ENCODE measurements around the gene SETBP1.

SETBP1 gene

GRCh38 chr18:45100321-45101105 is 419.8 kb downstream of the SETBP1 start:
- no peak for DNase-seq

DNA sequence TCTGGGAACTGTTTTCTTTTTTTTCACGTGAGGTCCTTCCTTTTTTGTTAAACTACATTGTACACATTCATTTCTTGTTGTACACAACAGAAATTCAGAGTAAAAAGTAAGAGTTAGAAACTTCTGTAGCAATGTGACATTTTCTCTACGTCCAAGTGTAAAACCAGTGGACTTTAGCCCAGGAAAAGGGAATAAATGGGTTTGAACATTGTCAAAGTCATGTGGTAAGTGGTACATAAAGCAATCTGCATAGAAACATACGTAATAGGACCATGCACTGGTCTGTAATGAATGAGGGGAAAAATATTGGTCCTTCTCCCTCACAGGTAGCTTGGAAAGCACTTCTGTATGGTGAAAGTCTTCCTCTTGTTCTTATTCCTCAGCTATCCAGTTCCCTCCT is 421.4 kb downstream of the SETBP1 start:
- no peak for DNase-seq

GRCh38 chr18:45102863-45103262 is 422.2 kb downstream of the SETBP1 start:
- no peak for DNase-seq

DNA sequence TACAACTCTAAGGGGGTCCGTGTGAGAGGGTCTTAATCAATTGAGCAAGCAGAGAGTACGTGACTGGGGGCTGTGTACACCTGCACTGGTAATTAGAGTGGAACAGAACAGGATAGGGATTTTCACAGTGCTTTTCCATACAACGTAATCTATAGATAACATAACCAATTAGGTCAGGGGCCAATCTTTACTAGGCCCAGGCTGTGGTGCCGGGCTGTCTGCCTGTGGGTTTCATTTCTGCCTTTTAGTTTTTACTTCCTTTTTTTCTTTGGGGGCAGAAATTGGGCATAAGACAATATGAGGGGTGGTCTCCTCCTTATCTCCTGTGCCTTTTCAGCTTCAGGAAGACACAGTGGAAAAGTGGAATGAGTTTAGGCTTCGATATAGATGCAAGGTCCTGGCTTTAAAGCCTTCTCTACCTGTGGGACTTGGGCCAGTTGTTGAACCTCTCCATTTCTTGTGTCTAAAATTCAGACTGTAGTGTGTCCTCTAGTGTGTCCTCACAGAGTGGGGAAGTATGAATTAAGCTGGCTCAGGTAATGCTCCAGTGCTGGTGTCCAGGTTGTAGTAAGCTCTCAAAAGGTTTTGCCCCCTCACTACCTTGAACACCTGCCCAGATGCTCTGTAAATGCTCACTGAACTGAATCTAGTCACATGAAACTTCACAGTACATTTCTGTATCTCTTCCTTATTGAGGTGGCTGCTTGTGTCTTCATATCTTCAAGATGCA is 422.8 kb downstream of the SETBP1 start:
- DNase-seq, result no peak

DNA sequence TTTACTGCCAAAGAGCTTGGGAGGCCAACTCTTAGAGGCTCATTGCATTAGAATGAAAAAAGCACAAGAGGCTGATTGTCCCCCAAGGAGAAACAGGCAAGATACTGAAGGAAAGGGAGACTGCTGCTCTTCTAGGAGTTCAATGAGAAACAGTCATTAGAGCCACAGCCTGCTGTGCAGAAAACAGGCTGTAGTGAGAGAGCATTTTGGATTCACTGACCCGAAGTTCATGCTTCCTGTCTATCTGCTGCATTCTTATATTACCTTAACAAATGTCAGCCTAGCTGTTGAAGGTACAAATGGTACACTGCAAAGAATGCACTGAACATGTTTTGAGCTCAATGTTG is 423.3 kb downstream of the SETBP1 start:
- no peak for DNase-seq

- peak; percentile 10 for DNase-seq
Observed at GRCh38 chr18:45106331-45106774, 425.7 kb downstream of the SETBP1 start.

GRCh38 chr18:45107425-45107824 is 426.7 kb downstream of the SETBP1 start:
- no peak for DNase-seq

DNA sequence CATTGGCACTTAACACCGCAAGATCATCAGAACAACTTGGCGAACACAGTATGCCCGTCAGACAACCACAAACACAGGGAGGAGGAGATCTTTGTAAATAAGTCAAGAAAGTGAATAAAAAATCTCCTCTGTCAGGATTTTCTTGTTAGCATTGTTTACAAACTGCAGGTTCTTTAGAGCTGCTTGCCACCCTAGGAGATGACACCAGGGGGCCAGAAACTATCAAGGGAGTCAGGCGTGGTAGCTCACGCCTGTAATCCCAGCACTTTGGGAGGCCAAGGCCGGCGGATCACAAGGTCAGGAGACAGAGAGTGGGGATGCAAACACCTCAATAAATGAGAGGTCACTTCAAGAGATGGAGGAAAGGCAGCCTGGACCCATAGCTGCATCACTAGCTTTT is 428.1 kb downstream of the SETBP1 start:
- no peak for DNase-seq

- DNase-seq, result no peak
Observed at GRCh38 chr18:45109271-45109670, 428.6 kb downstream of the SETBP1 start.

GRCh38 chr18:45109706-45110105 is 429.0 kb downstream of the SETBP1 start:
- DNase-seq, result no peak

DNA sequence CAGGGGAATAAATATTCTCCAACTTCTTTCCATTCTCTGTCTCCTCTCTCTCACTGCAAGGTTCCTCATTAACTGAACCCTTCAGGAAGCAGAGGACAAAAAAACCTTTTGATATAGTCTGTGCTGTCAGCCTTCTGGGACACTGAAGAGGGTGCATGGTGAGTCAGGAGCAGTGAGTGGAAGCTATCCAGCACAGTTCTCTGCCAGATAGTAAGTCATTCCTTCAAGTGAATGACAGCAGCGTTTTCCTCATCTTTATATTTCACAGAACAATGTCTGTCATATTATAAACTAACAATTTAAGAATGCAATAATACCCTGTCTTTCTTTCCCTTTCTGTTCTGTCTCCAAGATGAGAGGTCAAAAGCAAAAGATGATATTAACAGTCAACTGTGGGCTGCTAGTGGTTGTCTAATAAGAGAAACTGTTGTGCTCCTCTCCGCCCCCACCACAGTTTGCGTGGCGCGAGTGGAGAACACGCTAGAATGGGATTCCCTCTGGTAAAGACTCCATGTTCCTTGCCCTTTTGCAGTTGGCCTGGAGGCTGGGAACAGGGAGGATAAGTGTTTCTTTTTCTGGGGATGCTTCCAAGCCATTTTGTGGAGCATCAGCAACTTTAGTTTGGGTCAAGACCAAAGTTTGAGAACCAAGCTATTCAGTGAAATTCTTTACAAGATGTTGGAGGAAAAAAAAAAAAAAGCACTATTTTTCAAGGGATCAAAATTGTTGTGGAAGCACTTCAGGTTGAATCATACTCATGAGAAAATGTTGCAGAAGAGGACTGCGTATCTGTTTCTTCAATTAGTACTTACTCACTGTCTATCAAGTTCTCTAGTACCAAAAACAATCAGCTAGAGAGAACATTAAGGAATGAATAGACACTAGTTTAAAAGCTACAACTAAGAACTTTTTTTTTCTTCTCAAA is 430.2 kb downstream of the SETBP1 start:
- DNase-seq, result no peak

- no peak for DNase-seq
Observed at GRCh38 chr18:45111502-45111848, 430.8 kb downstream of the SETBP1 start.

- DNase-seq, result no peak
Observed at GRCh38 chr18:45112682-45113081, 432.0 kb downstream of the SETBP1 start.

GRCh38 chr18:45116116-45116515 is 435.4 kb downstream of the SETBP1 start:
- DNase-seq, result no peak

Data from midbrain (tissue), 1 donor.